Duodenal mucosa (tissue), 2 donors: ENCODE measurements around the gene SNRPA.

Source experiments
- H3K27ac ChIP-seq: one replicate; pipeline ENCODE4 v1.7.0; 2013; ENCODE audit warnings: low read depth, low read length
- H3K27me3 ChIP-seq, 2 donors: one replicate each; pipeline ENCODE4 v1.7.0; 2013; ENCODE audit warnings: low read length in 2 of 2, control low read depth in 1 of 2; ENCODE audit not compliant: insufficient read depth in 2 of 2, control insufficient read depth in 1 of 2
- H3K36me3 ChIP-seq, 2 donors: one replicate each; pipeline ENCODE4 v1.7.0; 2013; ENCODE audit warnings: low read length in 2 of 2, control low read depth in 1 of 2; ENCODE audit not compliant: insufficient read depth in 2 of 2, control insufficient read depth in 1 of 2
- H3K4me1 ChIP-seq, 2 donors: one replicate each; pipeline ENCODE4 v1.7.0; 2013; ENCODE audit warnings: low read length in 2 of 2, control low read depth in 1 of 2; ENCODE audit not compliant: insufficient read depth in 2 of 2, control insufficient read depth in 1 of 2
- H3K4me3 ChIP-seq, 2 donors: one replicate each; pipeline ENCODE4 v1.7.0; 2013; ENCODE audit warnings: low read length in 2 of 2, low read depth in 1 of 2
- H3K9ac ChIP-seq, 2 donors: one replicate each; pipeline ENCODE4 v1.7.0; 2013; ENCODE audit warnings: low read length in 2 of 2, low read depth in 1 of 2
- H3K9me3 ChIP-seq, 2 donors: one replicate each; pipeline ENCODE4 v1.7.0; 2013; ENCODE audit warnings: low read length in 2 of 2, control low read depth in 1 of 2; ENCODE audit not compliant: control insufficient read depth in 1 of 2

The SNRPA gene

GRCh38 chr19:40713939-40714338 lies 37.1 kb upstream of the SNRPA start:
- Histone ChIP-seq H3K36me3 (peaks cover 0 to 17% of the 10 kb centered on the region in 2 donors), H3K9me3 (no peaks in the 10 kb centered on the region), H3K27me3 (no peaks in the 10 kb centered on the region), H3K4me3 (peak overlapping the region in 1 of 2 donors; percentile 90), H3K9ac (peak overlapping the region in 1 of 2 donors; percentile 99), H3K27ac (no peak overlapping the region), H3K4me1 (peaks cover 20 to 29% of the 10 kb centered on the region in 2 donors)

- H3K4me1 ChIP-seq: peaks cover 24 to 34% of the 10 kb centered on the region in 2 donors
Measured at GRCh38 chr19:40714441-40715299, 36.3 kb upstream of the SNRPA start.

GRCh38 chr19:40716031-40716481 lies 34.9 kb upstream of the SNRPA start:
- no peaks in the 10 kb centered on the region for H3K9me3 ChIP-seq
- peak overlapping the region; percentile 78 to 99 for H3K9ac ChIP-seq
- peaks cover 35 to 43% of the 10 kb centered on the region in 2 donors for H3K4me1 ChIP-seq
- H3K27me3 ChIP-seq: no peaks in the 10 kb centered on the region
- H3K36me3 ChIP-seq: peaks cover 0 to 11% of the 10 kb centered on the region in 2 donors
- peak overlapping the region; percentile 97 for H3K27ac ChIP-seq
- H3K4me3 ChIP-seq: peak overlapping the region; percentile 89 to 90

More at GRCh38 chr19:40714441-40715299, 36.3 kb upstream of the SNRPA start:
- Histone ChIP-seq H3K27me3 (no peaks in the 10 kb centered on the region), H3K9me3 (no peaks in the 10 kb centered on the region), H3K4me3 (peak overlapping the region; percentile 89 to 90), H3K9ac (peak overlapping the region; percentile 78 to 99), H3K36me3 (peaks cover 0 to 15% of the 10 kb centered on the region in 2 donors), H3K27ac (peak overlapping the region; percentile 97)

- peaks cover 0 to 5% of the 10 kb centered on the region in 2 donors for H3K36me3 ChIP-seq
- H3K27me3 ChIP-seq: no peaks in the 10 kb centered on the region
- peak within 1 kb of the TSS; percentile 89 to 90 for H3K4me3 ChIP-seq
- peak within 1 kb of the TSS; percentile 97 for H3K27ac ChIP-seq
- H3K9me3 ChIP-seq: no peaks in the 10 kb centered on the region
- H3K9ac ChIP-seq: peak within 1 kb of the TSS; percentile 98 to 99
- H3K4me1 ChIP-seq: peaks cover 35 to 46% of the 10 kb centered on the region in 2 donors
Measured at GRCh38 chr19:40716482-40717324, 34.3 kb upstream of the SNRPA start, which contains the start of the genes COQ8B and ITPKC. Gene COQ8B (minus strand): TSS chr19:40716886. CDS start chr19:40714632, 2,254 bp downstream. Gene ITPKC (plus strand): TSS chr19:40717112. CDS start chr19:40717136, 24 bp downstream.

- Histone ChIP-seq H3K9ac (peak overlapping the region; percentile 98 to 99), H3K27me3 (no peaks in the 10 kb centered on the region), H3K4me1 (peaks cover 40 to 51% of the 10 kb centered on the region in 2 donors), H3K36me3 (peaks cover under 1 to 4% of the 10 kb centered on the region in 2 donors), H3K9me3 (no peaks in the 10 kb centered on the region), H3K4me3 (peak overlapping the region; percentile 89 to 90), H3K27ac (peak overlapping the region; percentile 97)
Measured at GRCh38 chr19:40717325-40717879, 33.6 kb upstream of the SNRPA start.

GRCh38 chr19:40717880-40718773 lies 32.9 kb upstream of the SNRPA start:
- Histone ChIP-seq H3K36me3 (peaks cover 0 to 2% of the 10 kb centered on the region in 2 donors), H3K4me1 (peaks cover 40 to 52% of the 10 kb centered on the region in 2 donors), H3K9ac (peak overlapping the region; percentile 98 to 99), H3K9me3 (no peaks in the 10 kb centered on the region), H3K27ac (peak overlapping the region; percentile 97), H3K27me3 (no peaks in the 10 kb centered on the region), H3K4me3 (peak overlapping the region; percentile 89 to 90)

GRCh38 chr19:40718774-40719391 lies 32.1 kb upstream of the SNRPA start:
- Histone ChIP-seq H3K9ac (peak overlapping the region; percentile 98 to 99), H3K9me3 (no peaks in the 10 kb centered on the region), H3K36me3 (peaks cover 2 to 5% of the 10 kb centered on the region in 2 donors), H3K27me3 (no peaks in the 10 kb centered on the region), H3K4me3 (peak overlapping the region; percentile 89 to 90), H3K27ac (peak overlapping the region; percentile 97), H3K4me1 (peaks cover 40 to 52% of the 10 kb centered on the region in 2 donors)

- peaks cover 40 to 52% of the 10 kb centered on the region in 2 donors for H3K4me1 ChIP-seq
Measured at GRCh38 chr19:40719414-40719894, 31.5 kb upstream of the SNRPA start.

More at GRCh38 chr19:40719414-40719894, 31.5 kb upstream of the SNRPA start:
- H3K27ac ChIP-seq: peak overlapping the region; percentile 97
- peaks cover 2 to 11% of the 10 kb centered on the region in 2 donors for H3K36me3 ChIP-seq
- peak overlapping the region; percentile 89 to 90 for H3K4me3 ChIP-seq
- H3K9me3 ChIP-seq: no peaks in the 10 kb centered on the region
- H3K9ac ChIP-seq: peak overlapping the region; percentile 98 to 99
- H3K27me3 ChIP-seq: no peaks in the 10 kb centered on the region
